ENCODE measurements around the gene DPP10.

DPP10 gene

DNA sequence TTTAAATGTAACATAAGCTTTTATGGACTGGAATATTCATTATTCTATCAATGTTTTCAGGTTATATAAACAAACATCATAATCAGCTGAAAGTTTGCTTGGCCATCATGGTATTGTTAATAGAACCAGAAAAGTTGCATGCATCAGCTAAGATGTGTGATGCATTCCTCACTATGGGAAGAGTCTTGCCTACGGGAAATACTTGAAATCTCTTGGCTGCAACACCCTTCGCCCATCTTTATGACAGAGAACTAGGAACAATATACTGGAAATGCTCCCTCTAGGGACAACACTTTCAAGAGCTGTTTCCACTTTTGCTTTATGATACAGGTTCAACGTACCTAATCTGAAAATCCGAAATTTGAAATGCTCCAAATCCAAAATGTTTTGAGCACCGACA is 1390.8 kb downstream of the DPP10 start:
- no peak for DNase-seq

DNA sequence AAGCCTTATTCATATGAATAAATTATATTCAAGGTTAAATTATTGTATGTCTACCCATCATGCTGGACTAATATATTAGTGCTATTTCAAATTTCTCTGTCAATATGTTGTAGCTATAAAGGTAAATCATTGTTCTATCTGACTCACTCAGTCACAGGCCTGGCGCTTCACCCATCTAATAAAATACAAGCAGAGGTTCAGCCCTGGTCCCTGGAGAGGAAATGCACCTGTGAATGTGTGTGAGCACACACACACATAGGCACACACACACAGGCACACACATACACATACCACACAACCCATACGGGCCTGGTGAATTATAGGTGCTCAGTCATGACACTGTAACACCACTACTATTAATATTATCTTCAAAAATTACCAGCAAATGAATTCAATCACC is 1396.1 kb downstream of the DPP10 start:
- DNase-seq, result no peak

- no peak for DNase-seq
These were observed 1399.9 kb downstream of the DPP10 start for GRCh38 chr2:115842306-115842705.

DNA sequence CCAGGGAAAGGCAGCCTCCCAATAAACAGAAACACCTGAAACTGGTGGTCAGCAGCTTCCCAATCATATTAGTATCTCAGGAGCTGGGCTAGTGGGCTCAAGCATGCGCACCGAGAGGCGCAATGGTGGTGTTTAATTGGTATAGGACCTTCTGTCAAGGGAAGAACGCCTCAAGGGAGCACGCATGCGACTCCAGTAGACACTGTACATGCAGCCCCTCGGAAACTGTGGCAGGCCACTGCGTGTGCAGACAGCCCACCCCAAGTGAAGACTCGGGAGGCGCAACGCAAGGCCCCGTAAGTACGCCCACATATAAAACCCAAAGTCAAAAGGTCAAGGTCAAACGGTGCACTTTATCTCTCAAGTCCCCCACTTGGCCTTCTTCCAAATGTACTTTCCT is 1405.8 kb downstream of the DPP10 start:
- DNase-seq, result no peak

DNA sequence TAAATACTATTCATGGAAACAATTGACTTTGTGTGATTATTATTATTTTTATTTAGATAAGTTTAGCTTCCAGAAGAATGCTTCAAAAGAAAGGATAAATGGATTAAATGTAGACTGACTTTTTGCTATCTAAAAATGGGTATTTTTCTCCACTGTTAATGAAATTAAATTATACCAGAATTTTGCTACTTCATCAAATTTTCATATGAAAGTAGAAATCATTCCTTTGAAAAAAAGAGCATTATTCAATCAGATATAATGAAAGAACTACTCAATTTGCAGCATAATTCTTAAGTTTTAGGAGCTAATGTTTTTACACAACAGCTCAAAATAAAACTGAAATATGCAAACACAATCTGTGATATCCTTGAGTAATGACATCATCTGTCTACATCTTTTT is 1424.6 kb downstream of the DPP10 start:
- DNase-seq, result no peak

- DNase-seq, result no peak
These were observed 1432.0 kb downstream of the DPP10 start for GRCh38 chr2:115874427-115874826.

DNA sequence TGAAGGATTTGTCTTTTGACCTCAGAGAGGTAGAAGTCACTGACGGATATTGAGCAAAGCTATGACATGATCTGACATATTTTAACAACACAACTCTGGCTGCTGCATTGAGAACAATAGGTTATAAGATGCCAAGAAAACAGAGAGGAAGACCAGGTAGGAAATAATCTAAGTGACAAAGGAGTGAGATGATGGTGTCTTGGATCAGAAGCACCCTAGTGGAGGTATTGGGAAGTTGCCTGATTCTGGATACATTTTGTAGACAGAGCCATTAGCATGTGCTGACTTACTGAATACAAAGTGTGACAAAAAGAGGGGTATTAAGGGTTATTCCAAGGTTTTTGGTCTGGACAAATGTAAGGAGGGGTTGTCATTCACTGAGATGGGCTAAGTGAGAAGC is 1438.1 kb downstream of the DPP10 start:
- no peak for DNase-seq

DNA sequence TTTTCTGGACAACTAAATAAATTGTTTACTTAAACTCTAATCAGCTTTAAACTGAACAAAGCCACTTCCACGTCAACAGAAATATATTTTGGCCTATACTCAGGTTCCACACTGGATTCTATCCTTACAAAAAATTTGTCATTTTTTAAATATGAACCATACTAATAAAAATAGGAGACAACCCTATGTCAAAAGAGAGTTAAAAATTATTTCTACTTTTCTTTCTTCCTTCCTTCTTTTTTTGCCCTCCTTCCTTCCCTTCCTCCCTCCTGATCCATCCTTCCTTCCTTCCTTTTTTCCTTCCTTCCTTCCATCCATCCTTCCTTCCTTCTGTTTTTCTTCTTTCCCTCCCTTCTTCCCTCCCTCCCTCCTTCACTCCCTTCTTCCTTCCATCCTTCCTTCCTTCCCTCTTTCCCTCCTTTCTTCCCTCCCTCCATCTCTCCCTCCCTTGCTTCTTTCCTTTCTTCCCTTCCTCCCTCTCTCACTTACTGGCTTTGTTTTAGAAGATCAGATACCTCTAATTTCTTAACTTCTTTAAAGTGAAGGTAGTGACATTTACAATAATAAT is 1444.9 kb downstream of the DPP10 start:
- no peak for DNase-seq
